Stimulated activated CD4-positive, alpha-beta T cell treated with anti-CD3 and anti-CD28 coated beads, TNF-alpha, amount 100 ng/mL, for 1 hour (primary cell): Measurements from ENCODE around the gene ACOX1.

Experiments used
- DNase-seq, 3 donors: peaks; one replicate each; pipeline ENCODE4 v3.0.0-alpha.2; 2020; ENCODE audit warnings: low read depth in 3 of 3, low spot score in 1 of 3

The ACOX1 gene

GRCh38 chr17:75910699-75911098, 68.3 kb downstream of the ACOX1 start:
- DNase-seq: no peak

DNA sequence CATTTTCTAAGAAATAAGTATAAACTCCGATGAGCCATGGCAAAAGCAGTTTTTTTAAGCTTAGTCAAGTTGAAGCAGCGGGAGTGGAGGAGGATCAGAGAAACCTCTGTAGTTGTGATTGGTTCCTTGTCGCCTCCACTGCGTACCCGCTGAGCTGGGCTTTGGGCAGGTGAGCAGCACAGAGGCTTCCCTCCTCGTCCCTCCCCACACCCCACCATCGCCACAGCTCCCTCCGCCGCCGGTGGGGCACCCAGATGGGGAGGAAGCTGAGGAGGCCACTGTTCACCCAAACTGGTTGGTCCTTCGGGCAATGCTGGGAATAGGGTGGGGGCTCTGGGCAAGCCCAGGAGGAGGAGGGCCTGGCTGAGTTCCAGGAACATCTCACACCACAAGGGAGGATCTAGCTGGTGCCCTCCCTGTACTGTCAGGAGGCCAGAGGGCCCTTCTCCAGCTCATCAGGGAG, 69.1 kb downstream of the ACOX1 start:
- DNase-seq: no peak

DNA sequence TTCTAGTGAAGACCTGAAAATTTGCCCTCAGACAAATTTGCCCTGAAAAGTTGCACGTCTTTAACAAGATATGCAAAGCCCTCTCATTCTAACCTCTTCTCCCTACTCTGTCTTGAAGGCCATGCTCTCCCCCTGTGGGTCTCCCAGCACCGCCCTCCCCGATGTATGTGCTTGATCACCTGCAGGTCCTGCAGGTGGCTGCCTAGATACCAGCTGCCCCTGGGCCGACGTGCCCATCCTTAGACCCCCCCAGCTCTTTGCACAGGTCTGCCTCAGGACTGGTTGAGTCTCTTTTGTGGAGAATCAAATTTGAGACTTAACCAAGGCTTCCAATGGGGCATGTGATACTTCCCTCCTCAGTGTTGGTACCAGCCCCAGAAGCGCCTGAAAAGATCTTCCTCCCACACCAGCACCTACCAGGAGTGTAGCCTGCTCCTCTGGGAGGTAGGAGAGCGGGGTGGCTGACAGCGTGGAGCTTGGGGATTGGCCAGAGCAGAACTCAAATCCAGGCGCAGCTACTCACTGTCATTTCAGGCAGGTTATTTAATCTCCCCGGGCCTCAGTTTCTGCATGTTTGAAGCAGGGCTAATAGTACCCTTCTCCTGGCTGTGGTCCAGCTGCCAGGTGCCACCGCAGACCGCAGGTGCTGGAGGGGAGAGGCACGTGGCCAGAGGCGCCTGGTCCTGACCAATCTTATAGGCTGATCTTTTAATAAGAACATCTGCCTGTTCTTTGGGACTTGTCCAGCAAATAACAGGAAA, 69.7 kb downstream of the ACOX1 start:
- DNase-seq: no peak

- no peak for DNase-seq
Measured at GRCh38 chr17:75908201-75908600, 70.8 kb downstream of the ACOX1 start.

GRCh38 chr17:75906143-75906884, 72.7 kb downstream of the ACOX1 start:
- DNase-seq: no peak

DNA sequence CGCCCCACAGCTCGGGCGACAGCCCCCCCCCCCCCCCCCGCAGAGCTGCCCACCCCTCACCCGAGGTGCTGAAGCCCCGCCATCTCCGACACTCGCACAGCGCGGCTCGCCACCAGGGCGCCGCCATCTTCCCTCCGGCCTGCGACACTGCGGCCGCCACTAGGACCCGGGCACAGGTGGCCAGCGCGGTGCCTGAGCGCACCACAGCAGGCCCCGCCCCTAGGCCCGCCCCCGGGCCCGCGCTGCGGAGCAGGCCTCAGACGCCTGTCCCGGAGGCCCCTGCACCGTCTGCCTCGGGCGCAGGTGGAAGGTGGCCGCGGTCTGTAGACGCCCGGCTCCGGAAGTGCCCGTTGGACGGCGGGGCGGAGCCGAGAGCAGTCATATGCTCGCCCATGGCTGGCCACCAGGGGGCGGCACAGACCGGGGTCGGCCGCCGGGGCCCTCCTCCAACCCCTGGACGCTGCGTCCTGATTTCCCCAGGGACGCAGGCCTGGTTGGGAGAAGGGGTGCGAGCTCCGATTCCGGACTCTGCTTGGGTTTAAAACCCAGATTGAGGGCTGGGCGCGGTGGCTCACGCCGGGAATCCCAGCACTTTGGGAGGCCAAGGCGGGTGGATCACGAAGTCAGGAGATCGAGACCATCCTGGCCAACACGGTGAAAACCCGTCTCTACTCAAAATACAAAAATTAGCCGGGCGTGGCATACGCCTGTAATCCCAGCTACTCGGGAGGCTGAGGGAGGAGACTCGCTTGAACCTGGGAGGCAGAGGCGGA, 74.0 kb downstream of the ACOX1 start, which contains the start of gene MRPL38:
Gene MRPL38, minus strand, starts transcription at position 136 of the 773 bp plus-strand sequence. Its CDS starts 9 bp downstream, at position 127.
- peak; percentile 88 to 92 (median 92) for DNase-seq

GRCh38 chr17:75902406-75902805, 76.6 kb downstream of the ACOX1 start:
- DNase-seq: no peak

- no peak for DNase-seq
Measured at GRCh38 chr17:75901727-75902126, 77.2 kb downstream of the ACOX1 start.

- no peak for DNase-seq
Measured at GRCh38 chr17:75900691-75901533, 78.1 kb downstream of the ACOX1 start.

DNA sequence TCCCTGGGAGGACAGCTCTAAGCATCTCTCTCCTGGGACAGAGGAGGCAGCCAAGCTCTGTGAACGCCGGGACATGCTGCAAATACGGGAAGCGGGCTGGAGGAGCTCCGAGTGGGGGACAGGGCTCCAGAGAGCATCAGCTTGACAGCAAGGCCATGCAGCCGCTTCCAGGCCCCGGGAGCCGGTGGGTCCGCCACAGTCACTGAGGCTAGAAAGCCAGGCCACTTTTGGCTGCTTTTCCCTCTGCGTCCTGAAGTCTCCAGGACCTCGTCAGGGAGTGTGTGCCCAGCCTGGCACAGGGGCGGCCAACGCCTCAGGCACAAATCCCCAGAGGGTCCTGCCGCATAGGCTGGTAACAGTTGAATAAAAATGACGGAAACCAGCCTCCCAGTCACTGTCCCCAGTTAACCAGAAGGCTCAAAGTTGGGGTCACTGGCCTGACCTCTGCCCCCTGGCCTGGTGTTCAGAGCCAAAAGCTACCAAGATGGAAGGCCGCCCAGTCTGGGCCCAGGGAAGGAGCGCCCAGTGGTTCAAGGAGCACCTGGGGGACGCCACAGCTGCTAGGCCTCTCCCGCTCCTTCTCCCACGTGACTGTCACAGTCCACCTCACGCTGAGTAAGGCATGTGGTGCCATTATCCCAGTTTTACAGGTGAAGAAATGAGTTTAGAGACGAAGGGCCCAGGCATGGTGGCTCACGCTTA, 79.0 kb downstream of the ACOX1 start:
- DNase-seq: no peak

DNA sequence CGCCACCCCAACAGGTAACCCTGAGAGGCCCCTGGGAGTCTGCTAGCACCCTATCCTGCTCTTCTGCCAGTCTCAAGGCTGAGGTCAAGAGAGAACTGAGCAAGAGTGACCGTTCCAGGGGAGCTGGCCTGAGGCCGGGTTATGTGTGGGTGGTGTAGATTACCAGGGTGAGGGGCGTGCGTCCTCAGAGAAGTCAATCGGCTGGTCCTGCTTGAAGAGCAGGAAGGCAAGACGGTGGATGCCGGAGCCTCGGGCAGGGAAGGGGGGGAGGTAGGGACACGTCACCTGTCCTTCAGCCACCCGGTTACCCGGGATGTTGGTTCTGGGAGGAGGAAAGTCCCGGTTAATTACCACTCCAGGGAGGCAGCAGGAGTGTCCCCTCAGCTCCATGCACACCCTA, 79.6 kb downstream of the ACOX1 start:
- no peak for DNase-seq

DNA sequence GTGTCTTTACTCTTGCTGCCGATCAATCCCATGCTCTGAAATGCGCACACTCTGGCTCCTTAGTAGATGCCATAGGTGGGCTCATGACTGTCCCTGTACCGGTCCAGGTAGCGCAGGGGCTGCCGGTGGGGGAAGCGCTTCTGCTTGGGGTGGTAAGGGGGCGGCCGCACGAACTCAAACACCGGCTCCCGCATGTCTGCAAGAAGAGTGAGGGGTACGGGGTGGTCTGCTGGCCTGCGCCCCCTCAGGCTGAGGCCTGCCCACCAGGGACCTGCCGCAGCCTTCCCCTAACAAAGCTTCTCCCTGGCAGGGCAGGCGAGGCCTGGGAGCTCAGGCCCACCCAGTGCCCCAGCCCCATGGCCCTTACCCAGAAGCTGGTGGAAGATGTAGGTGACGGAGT, 80.2 kb downstream of the ACOX1 start:
- DNase-seq: no peak

GRCh38 chr17:75898065-75898464, 80.9 kb downstream of the ACOX1 start:
- no peak for DNase-seq

DNA sequence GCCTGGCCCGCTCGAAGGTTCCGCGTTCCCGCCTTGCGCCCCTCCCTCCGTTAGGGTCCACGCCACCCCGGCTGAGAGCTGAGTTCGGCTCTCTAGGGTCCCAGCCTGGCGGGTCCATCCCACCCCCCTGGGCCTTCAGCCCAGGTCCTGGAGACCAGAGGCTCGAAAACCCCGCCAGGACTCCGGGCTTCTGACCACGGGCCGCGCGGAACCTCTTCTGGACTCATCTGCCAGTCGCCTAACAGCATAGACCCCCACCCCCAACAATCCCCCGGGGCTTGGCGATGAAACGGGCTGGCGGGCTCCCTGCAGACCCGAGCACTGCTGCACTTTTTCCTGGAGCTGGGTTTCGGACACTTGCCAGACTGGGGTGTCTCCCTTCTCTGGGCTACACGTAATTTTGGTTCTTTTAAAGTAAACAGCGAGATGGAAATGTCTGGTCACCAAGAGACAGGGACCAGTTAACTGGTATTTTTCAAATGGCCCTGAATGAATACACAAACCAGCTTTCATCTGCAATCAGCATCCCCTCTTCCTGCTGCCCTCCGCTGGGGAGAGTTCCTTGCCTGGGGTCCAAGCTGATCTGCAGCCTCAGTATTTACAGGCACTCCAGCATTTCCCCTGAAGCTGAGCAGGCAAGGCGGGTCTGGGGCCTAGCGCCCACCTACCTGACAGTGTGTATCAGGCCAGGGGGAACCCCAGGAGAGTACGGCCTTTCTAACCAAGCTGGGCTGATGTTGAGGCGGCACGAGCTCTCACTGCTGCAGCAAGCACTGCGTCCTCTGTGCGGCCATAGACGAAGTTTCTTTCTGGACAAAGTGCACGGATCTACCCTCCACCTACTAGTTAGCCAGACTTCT, 81.6 kb downstream of the ACOX1 start:
- no peak for DNase-seq

DNA sequence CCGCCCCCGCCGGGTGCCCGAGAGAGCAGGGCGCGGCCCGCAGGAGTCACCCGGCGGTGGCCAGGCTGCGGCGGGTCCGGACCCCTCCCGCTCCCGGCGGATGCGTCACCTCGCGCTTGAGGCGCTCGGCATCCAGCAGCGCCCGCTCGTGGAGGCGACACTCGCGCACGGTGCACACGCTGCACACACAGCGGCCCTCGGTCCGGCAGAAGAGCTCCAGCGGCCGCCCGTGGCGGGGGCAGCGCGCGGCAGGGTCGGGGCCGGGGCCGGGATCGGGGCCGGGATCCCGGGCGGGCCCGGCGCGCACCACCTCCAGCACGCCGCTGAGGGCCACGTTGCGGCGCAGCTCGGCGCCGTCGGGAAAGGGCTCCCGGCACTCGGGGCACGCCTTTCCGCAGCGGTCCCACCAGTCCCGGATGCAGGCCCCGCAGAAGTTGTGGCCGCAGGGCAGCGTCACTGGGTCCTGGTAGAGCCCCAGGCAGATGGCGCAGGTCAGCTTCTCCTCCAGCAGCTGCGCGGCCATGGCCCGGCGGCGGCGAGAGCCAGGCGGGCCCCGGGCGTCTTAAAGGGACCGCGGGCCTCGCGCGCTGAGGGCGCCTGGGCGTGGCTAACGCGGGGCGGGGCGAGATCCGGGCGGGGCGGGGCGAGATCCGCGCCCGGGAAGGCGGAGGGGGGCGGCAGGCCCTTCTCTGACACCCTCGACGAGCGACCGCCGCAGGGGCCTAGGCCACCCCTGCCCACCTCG, 82.4 kb downstream of the ACOX1 start, which contains the start of gene TRIM65:
Gene TRIM65, minus strand, starts transcription at position 537 of the 745 bp plus-strand sequence. Its CDS starts 14 bp downstream, at position 523.
- DNase-seq: peak; percentile 38 to 78 (median 45)

GRCh38 chr17:75895370-75896155, 83.4 kb downstream of the ACOX1 start:
- DNase-seq: no peak

DNA sequence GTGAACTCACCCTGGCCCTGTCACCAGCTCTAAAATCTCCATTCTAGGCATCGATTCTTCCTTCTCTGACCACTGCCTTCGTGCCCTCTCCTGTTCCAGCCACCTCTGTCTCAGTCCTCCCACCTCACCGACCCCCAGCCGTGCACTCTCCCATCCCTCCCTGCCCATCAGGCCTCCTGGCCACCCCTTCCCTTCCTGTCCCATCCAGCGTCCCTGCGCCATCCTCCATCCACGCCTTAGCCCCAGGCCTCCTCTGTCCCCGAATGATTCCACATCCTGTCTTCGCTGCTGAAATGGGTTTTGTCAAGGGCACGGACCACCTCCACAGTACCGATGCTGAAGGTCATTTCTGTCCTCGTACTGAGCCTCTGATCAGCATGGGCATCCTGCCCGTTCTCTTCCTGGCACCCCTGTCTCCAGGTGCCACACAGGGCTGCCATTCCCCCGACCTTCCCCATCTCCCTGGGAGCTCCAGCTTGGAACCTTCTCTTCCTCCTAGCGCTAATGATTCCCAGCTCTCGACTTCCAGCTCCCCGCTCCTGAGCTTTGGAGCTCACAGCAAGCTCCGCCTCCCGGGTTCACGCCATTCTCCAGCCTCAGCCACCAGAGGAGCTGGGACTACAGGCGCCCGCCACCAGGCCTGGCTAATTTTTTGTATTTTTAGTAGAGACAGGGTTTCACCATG, 84.8 kb downstream of the ACOX1 start:
- no peak for DNase-seq
